HG03520 (cell line): Measurements from ENCODE around the gene SHISA9.

Experiments used
- ATAC-seq: cut with Tn5 transposase; IDR thresholded peaks from one replicate; pipeline ENCODE4 v1.9.1; 2021; ENCODE audit warnings: mild to moderate bottlenecking, moderate library complexity; ENCODE audit not compliant: unreplicated experiment

The SHISA9 gene

DNA sequence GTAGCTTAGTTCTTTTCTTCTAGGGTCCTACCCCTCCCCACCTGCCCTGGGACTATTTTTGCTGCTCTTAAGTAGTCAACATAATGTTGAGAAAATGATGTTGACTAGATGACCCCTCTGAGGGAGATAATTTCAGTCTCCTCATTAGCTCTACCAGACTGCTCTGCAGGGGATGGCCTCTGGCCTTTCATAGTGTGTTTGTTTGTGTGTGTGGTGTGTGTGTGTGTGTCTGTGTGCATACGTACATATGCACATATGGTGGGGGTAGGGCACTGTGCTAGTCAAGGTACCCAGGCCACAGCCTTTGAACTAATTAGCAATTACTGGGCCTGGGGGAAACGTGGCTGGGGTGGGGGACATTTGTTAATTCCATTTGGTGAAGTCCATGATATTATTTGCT, 254.0 kb downstream of the SHISA9 start:
- ATAC-seq: no peak

DNA sequence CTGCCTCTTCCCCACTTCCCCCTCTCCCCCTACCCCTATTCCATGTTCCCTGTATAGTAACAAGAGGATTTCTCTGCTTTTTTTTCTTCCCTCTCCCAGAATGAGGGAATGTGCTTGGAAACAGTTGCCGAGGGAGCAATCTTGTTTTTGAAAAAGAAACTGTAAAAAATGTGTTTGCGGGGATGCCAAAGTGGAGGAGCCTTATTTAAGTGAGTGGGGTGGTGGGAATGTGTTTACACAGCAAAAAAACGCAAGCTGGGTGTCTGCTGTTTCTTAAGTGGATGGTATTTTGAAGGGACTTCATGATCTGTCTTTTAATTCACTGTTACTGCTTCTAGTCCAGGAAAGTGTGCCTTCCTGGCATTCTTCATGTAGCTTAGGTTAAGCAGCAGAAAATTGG, 254.4 kb downstream of the SHISA9 start:
- ATAC-seq: no peak

DNA sequence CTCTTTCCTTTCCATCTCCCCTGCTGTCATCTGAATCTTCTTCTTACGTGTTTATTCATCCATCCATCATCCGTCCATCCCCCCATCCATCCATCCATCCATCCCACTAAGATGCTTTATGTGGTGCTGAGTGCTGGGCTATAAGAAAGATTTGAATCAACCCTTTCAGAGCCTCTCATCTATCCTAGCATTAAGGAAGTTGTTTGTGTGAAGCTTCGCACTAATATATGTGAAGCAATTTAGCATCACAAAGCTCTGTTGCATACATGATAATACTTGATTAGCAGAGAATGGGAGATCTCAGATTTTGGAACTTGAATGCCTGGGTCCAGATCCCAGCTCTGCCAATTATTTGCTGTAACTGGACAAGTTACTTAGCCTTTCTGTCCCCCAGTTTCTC, 255.7 kb downstream of the SHISA9 start:
- ATAC-seq: no peak

DNA sequence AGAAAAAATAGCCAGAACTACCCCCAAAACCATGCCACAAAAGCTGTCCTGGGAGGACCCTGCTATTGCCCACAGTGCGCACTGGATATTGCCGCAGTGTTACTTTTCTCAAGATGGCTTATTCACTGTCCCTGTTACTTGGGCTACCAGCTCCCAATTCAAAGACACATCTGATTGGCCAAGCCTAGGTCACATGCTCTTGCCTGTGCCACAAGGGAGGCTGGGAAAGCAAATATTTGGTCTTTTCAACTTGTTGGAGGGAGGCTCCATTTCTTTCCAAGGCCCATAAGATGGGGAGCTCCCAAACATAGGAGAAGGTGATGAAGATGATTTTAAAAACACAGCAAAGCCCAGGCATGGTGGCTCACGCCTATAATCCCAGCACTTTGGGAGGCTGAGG, 257.0 kb downstream of the SHISA9 start:
- no peak for ATAC-seq

DNA sequence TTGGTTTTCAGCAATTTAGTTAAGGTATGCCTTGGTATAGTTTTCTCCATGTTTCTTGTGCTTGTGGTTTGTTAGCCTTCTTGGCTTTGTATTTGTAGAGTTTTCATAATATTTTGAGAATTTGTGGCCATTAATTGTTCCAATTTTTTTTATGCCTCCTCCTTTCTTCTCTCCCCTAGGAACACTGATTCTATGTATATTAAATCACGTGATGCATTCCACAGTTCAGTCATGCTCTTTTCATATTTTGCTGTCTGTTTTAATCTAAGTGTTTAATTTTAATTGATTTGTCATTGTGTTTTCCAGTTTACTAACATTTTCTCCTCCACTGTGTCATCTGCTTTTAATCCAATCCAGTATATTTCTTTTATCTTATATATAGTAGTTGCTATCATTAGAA, 263.6 kb downstream of the SHISA9 start:
- no peak for ATAC-seq

DNA sequence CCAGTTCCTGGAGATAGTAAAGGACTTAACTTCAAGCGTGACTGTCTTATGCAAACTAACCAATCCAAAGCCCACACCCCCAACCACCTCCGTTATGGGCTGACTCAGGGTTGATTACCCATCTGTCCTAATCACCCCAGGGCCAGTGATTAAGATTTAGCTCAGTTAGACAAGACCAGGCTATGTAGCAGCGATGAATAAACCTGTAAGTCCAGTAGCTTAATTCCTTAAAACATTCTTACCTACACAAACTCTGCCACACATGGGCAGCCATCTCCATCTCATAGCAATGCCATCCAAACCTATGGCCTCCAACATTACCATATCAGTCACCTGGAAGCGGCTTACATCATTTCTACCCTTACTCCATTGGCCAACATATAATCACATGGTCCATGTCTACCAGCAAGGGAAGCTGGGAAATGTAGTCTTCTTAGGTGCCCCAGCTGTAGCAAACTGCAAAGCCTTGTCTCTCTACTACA, 266.7 kb downstream of the SHISA9 start:
- no peak for ATAC-seq

DNA sequence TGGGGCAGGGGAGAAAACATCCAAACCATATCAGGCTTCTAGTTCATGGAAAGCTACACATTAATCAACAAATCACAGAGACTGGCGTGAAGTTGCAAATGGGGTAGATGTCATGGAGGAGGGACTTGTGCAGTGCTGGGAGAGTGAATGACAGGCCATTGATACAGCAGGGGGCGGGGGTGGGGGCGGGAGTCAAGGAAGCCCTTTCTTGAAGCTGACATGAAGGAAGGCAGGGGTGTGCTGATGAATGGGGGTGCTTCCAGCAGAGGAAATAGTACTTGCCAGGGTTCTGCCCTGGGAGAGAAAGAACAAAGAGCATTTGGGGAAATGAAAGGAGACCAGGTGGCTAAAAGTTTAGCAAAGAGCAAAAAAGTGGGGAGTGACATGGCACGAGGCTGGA, 269.9 kb downstream of the SHISA9 start:
- no peak for ATAC-seq

DNA sequence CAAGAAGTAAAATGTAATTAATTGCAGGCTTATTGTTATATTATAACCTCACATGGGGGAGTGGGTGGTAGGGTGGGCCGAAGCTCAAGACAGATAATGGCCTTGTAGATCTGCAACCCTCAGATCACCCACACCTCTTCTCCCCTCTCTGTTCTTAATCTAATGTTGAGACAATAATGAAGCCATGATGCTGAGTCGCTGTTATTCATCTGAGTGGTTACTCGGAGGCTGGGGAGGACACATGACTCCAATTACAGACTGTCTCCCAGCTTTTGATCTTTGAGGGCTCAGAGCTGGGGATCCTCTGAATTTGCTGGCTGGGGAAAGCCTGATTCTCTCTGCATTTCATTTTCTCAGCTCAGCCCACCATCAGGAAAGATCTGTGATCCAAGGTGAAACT, 275.3 kb downstream of the SHISA9 start:
- ATAC-seq: no peak

DNA sequence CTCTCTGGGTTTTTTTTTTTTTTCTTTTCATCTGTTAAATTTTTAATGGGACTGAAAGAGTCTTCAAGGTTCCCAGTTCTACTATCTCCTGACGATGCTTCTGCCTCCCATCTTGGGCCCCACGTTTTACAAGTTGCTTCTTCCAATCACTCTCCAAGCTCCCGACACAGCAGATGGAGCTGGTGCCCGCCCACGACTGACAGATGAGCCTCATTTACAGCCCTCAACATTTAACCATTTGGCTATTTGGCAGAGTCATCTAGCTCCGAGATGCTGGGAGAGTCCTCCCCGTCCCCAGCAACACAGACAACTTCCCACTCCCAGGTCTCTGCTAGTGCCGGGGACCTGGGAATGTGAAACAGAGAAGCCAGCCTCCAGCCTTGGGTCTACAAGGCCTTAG, 276.9 kb downstream of the SHISA9 start:
- no peak for ATAC-seq

DNA sequence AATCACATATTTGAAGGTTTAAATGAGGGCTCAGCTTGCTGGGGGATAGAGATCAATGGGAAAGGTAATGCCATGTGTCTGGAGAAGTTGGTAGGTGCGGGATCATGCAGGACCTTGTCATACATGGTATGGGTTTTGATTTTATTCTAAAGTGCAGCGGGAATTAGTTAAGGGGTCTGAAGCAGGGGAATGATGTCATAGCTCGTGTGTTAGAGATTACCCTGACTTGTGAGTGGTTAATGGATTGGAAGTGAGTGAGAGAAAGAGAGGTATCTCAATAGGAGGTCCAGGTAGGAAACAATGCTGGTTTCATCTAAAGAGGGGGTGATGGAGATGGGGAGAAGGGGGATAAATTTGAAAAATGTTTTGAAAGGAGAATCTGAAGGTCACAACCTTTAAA, 280.0 kb downstream of the SHISA9 start:
- no peak for ATAC-seq

DNA sequence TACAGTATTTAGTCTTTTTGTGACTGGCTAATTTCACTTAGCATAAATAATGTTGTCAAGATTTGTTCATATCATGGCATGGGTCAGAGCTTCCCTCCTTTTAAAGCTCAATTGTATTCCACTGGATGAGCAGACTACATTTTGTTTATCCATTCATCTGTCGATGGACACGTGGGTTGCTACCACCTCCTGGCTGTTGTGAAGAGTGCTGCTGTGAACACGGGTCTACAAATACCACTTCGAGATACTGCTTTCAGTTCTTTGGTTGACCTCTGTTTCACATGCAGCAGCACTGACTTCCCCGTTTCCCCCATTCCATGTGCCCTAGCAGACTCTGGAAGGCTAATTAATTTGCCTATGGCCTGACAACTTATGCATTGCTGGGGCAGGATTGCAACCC, 285.4 kb downstream of the SHISA9 start:
- ATAC-seq: no peak

DNA sequence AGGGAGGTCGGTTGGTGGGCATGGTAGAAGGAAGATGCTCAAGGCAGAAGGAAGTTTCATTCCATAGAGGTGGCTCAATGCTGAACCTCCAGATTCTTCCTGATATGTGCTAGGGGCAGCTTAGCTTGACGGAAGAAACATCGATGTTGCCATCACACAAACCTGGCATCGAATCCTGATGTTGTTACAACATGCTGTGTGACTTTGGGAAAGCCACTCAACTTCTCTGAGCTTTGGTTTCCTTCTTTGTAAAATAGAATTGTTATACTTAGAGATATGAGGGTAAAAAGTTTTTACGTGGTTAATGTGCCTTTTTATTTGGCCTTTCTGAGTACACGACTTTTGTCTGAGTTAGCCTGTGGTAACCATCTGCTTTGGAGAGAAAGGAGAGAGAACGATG, 287.9 kb downstream of the SHISA9 start:
- no peak for ATAC-seq

DNA sequence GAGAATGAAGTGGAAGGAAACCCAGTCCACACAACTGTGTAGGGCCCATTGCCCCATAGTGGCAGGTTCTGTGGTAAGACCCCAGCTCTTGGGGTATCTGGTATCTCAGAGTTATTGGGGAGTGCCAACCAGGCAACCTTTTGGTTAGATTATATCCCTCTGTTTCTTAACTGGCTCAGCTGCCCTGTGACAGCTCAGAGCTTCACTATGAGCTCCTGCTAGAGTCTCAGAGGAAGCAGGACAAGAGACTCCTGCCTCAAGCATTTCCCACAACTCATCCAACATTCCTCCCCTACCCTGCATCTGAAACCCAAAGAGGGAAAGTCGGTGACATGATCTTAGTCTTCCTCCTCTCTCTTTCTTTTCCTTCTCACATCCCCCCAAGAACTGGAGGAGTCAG, 292.3 kb downstream of the SHISA9 start:
- no peak for ATAC-seq

DNA sequence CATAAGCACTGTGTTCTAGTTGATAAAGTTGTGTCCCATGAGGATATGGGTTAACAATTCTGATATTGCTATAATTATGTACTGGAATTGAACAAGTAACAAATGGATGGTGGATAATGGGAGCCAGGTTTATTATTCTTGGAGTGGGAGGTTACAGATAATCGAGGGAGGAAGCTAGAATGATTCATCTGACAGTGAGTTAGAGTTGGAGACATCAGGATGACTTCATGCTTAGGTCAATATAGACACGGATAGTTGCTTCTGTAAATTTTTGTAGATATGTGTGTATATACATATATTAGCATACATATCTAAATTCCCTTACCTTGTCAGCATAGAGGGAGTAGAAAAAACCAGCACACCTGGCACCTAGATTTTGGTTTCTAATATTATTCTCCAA, 293.4 kb downstream of the SHISA9 start:
- ATAC-seq: no peak

DNA sequence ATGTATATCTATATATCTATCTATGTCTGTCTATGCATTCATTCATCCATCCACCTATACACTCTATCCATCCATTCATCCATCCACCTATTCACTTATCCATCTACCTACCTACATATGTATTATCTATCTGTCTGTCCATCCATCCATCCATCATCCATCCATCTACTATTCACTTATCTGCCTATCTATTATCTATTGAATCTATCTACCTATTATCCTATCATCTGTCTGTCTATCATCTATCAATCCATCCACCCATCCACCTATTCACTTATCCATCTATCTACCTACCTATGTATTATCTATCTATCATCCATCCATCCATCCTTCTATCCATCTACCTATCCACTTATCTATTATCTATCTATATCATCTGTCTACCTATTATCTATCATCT, 302.3 kb downstream of the SHISA9 start:
- ATAC-seq: no peak

DNA sequence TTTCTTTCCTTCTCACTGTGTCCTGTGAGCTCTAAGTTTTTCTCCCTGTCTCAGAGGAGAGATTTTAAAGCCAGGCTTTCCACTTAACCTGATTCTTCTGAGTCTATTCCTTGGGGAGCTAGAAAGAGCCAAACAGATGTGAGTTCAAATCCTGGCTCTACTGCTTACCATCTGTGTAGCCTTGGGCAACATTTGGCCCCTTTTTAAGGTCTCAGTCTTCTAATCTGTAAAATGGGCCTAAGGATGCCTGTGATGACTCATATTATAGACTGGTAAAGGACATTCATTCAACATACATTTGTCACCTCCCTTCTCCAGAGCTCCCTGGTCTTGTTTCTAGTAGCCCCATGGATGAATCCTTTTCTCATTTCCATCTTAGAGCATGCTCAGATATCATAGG, 304.0 kb downstream of the SHISA9 start:
- ATAC-seq: no peak

DNA sequence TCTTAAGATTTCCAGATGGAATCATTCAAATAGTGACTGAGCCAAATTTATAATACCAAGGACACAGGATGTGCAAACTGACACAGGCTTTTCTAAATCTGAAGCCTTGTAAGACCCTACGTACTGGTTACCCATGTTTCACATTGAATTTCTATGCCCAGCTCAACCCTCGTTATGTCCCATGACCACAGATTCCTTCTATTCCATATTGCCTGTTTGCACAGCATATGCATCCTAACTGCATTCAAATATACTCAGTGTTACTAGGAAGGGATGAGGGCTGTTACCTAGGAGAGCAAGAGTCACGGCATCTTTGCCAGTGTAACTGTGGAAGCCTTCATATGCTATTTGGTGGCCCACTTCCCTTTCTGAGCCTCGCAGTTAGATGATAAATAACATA, 305.2 kb downstream of the SHISA9 start:
- no peak for ATAC-seq

DNA sequence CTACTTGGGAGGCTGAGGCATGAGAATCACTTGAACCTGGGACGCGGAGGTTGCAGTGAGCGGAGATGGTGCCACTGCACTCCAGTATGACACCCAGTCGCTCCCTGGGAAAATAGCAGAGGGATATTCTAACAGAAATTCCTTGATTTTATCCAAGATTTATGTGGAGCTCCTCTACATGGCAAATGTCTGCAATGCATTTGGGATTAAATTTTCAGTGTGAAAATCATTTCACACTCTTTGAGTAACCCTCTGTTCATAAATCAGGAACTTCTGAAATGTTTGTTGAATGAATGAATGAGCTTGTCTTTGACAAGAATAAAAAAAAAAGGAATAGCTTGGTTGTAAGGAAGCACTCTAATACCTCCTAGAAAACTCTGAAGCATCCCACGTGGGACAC, 305.8 kb downstream of the SHISA9 start:
- no peak for ATAC-seq

DNA sequence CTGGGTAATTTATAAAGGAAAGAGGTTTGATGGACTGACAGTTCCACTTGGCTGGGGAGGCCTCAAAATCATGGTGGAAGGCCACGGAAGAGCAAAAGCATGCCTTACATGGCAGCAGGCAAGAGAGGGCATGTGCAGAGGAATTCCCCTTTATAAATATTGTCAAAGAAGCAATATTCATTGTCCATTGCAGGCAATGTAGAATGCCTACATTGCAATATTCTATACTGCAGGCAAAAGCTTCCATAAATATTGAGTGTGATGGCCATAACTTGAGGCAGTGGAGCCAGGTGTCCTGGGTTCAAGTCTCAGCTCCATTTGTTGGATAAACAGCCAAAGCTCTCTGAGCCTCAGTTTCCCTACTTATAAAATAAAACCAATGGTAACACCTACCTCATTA, 322.3 kb downstream of the SHISA9 start:
- ATAC-seq: no peak

DNA sequence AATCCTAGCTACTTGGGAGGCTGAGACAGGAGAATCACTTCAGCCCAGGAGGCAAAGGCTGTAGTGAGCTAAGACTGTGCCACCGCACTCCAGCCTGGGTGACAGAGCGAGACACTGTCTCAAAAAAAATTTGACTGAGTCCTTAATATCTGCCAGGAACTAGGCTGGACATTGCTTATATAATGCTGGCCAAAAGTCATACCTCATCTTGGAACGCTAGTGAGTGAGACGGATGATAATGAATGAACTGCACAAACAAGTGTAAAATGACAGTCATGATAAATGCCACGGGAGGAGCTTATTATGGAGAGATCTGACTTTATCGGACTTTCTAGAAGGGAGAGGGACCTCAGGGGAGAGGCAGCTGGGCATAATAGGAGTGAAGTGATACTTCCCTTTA, 327.6 kb downstream of the SHISA9 start:
- ATAC-seq: no peak

DNA sequence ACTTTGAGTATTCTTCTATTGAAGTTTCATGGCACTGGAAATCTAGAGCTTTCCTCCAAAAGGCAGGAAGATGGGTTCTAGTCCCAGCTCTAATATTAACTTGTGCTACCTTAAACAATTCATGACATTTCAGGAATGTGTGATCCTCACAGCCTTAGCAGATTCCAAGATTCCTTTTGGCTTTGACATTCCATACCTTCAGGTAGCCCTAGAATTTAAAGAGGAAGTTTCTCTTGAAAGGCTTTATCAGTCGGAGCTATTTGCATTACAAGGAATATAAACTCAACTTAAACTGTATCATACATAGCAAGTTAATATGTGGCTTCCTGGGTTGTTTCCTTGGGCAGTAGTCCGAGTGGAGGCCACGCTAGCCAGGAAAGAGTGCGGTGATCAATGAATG, 330.0 kb downstream of the SHISA9 start:
- ATAC-seq: no peak

DNA sequence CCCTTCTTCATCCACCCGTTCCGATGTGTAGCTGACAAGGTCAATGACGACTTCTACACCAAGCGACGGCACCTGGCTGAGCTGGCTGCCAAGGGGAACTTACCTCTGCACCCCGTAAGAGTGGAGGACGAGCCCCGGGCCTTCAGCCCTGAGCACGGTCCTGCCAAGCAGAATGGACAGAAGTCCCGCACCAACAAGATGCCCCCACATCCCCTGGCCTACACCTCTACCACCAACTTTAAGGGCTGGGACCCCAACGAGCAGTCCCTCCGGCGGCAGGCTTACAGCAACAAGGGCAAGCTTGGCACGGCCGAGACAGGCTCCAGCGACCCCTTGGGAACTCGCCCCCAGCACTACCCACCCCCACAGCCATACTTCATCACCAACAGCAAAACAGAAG, 333.6 kb downstream of the SHISA9 start:
- no peak for ATAC-seq

DNA sequence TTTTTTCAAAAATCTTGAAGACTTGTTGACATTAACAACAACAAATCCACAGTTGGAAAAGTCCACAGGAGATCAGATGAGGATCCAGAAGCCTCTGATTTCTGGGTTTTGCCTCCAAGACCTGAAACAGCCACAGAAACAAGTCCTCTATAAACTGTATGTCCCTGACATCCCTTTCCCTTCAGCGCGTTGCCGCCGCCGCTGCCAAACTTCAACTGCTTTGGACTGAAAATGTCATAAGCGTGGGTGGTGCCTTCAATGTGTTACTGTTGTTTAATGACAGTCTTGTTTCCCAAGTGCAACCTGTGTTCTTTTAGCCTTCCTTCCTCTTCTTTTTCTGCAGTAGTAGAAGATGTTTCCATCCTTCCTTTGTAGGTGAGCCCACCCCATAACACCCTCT, 334.9 kb downstream of the SHISA9 start:
- ATAC-seq: no peak

DNA sequence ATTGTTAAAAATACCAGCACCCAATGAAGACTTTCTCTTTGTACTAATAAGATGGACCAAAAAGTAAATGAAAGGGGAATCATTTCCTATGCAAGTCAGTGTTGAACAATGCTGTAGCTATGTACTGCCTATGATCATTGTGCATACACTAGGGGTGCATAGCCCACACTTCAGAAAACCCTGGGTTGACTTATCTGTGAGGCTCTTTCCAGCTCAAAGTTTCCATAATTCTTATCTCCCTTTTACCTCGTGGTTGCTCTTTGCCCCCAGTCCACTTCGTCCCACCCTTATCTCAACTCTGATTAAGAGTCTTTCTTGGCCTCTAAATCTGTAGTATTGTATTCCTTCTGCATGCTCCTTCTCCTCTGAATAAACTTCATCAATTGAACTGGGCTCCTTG, 336.8 kb downstream of the SHISA9 start:
- no peak for ATAC-seq
